Measurements from ENCODE around the gene FZR1.

GRCh38 chr19:3573162-3573857, 67.2 kb downstream of the FZR1 start:
- TF ChIP-seq, protein P1, sequence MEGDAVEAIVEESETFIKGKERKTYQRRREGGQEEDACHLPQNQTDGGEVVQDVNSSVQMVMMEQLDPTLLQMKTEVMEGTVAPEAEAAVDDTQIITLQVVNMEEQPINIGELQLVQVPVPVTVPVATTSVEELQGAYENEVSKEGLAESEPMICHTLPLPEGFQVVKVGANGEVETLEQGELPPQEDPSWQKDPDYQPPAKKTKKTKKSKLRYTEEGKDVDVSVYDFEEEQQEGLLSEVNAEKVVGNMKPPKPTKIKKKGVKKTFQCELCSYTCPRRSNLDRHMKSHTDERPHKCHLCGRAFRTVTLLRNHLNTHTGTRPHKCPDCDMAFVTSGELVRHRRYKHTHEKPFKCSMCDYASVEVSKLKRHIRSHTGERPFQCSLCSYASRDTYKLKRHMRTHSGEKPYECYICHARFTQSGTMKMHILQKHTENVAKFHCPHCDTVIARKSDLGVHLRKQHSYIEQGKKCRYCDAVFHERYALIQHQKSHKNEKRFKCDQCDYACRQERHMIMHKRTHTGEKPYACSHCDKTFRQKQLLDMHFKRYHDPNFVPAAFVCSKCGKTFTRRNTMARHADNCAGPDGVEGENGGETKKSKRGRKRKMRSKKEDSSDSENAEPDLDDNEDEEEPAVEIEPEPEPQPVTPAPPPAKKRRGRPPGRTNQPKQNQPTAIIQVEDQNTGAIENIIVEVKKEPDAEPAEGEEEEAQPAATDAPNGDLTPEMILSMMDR (conservative IDR thresholded peaks at IDR 0.05; ENCODE audit: low read depth, low read length) = no peak
- no peak for TF ChIP-seq EZH2 (IDR thresholded peaks at IDR 0.05; ENCODE audit: borderline replicate concordance, low read depth, low read length, poor library complexity, severe bottlenecking)

Data from A673 (cell line).